ENCODE data around the gene TUBB2A. TPM values are rescaled to one million over a fixed set of nuclear protein-coding genes. Genes with fewer than 3 reads are reported as not detected.
"Not testable (repeated sequence)": the region's sequence is repeated elsewhere in the genome, so short reads cannot be mapped to it uniquely, and the experiment has no call there.

Gene TUBB2A
- total and polyA plus RNA-seq, 2 of the 13 experiments (the other 11 are each of a cell fraction or from before 2014, with no cell fraction given) = 35.3 to 106 TPM

DNA sequence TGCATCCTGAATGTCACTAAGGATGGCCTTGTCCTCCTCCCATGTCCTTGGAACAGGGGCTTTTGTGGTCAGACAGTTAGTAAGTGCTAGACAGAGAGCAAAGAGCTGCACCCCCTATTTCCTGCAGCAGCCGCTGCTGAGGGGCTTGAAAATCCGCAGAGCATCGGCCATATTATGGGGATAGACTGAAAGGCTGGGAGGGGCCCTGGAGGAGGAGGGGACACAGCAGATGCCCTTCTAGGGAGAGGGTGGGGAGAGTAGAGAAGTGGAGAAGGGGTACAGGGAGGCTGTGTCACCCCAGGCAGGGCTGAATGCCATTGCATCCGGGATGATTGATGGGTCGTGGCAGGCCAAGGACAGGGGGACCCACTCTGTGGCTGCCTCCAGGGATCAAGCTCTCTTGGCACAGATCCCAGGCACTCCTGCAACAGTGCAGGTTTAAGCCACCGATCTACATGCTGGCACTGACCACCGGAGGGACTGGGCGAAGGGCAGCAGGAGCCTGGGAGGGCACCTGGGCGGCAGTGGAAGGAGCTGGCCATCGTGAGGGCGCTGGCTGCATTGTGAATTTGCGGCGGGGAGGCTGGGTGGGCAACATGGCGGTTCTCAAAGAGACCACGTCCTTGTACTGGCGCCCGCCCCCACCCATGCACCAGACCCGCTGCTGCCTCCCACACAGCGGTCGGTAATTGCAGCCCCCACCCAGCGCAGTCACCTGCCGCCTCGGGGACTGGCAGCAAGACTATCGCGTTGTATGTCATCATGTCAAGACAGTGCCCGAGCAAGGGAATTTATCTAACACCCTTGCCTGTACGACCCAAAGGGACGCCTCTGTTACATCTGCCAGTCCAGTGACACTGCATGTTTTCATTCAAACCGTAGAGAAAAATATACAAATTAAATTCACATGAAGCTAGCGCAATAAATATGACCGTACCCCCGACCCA lies 887 bp downstream of the TUBB2A start (continued):
- TF ChIP-seq, protein P1, sequence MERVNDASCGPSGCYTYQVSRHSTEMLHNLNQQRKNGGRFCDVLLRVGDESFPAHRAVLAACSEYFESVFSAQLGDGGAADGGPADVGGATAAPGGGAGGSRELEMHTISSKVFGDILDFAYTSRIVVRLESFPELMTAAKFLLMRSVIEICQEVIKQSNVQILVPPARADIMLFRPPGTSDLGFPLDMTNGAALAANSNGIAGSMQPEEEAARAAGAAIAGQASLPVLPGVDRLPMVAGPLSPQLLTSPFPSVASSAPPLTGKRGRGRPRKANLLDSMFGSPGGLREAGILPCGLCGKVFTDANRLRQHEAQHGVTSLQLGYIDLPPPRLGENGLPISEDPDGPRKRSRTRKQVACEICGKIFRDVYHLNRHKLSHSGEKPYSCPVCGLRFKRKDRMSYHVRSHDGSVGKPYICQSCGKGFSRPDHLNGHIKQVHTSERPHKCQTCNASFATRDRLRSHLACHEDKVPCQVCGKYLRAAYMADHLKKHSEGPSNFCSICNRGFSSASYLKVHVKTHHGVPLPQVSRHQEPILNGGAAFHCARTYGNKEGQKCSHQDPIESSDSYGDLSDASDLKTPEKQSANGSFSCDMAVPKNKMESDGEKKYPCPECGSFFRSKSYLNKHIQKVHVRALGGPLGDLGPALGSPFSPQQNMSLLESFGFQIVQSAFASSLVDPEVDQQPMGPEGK (CRISPR knock-in tag; IDR thresholded peaks at IDR 0.05) = peak; percentile 57
- TF ChIP-seq ARID2 (CRISPR knock-in tag; IDR thresholded peaks at IDR 0.05; ENCODE audit: borderline replicate concordance) (peak; percentile 78; the same call in 1 of the 2 replicates), GABPB1 (CRISPR knock-in tag; IDR thresholded peaks at IDR 0.05) (peak; percentile 11; the same call in 1 of the 2 replicates), AGO1 (IDR thresholded peaks at IDR 0.05; ENCODE audit: low read depth, low read length, poor library complexity, severe bottlenecking) (peak; percentile 15)

GRCh38 chr6:3155416-3155815 lies 1.9 kb downstream of the TUBB2A start:
- H3K9me3 ChIP-seq (ENCODE audit: low read length); H3K27me3 ChIP-seq (ENCODE audit: control insufficient read depth in 1 of 2, insufficient read depth in 2 of 2, low read length in 2 of 2); ATAC-seq; H3K27ac ChIP-seq (ENCODE audit: extremely low read length, insufficient read depth, low read length); H3K79me2 ChIP-seq (ENCODE audit: insufficient read depth, low read length); intact Hi-C loops (cut with micrococcal nuclease; ENCODE audit: unreplicated experiment); DNase-seq (ENCODE audit: low spot score); H3K4me3 ChIP-seq (replicated peaks in 1 of 3; ENCODE audit: insufficient read depth in 1 of 3, low read depth in 2 of 3, low read length in 3 of 3); H2AFZ ChIP-seq (ENCODE audit: low read length); H4K20me1 ChIP-seq (ENCODE audit: insufficient read depth, low read length); CTCF ChIA-PET (ENCODE audit: low intra/inter-chr PET ratio, low total read pairs); H3K9ac ChIP-seq (ENCODE audit: insufficient read depth, low read depth, low read length); in situ Hi-C loops (cut with HindIII; ENCODE audit: extremely low pct_ligation_motif_present, low pct_unique_long_range_greater_than_20kb); FAIRE-seq; H3K4me2 ChIP-seq (ENCODE audit: low read depth, low read length); BruUV-seq (replicated peaks): not testable (repeated sequence)
- TF ChIP-seq E2F2 (CRISPR knock-in tag; IDR thresholded peaks at IDR 0.05; ENCODE audit: borderline replicate concordance) = 0 out of 2 replicates have a peak, but pooled peaks have one; percentile 41
- Histone ChIP-seq H3K36me3 (replicated peaks in 1 of 2; ENCODE audit: control insufficient read depth in 1 of 2, insufficient read depth in 2 of 2, low read length in 2 of 2) (peaks cover 4 to 19% of the 10 kb centered on the region in 2 experiments; a peak in 4 of 5 replicates), H3K4me1 (ENCODE audit: insufficient read depth, low read length) (peaks cover 34% of the 10 kb centered on the region)
- 92% methylated on average over 5 of the region's 6 CpGs for WGBS (ENCODE audit: low lambda C conversion rate)
- POLR2A ChIA-PET = interaction anchor here (1.2 kb wide), 1 partner anchor 16 kb away, joined by 4 read pairs; no protein-coding TSS in a partner anchor

Measured in HepG2 (cell line).